Measurements from ENCODE around the gene ZFAND4. TPM values are rescaled to one million over a fixed set of nuclear protein-coding genes. Genes with fewer than 3 reads are reported as not detected.

The ZFAND4 gene
- total RNA-seq, 1 donor from 2014 or later: 7.7 TPM

DNA sequence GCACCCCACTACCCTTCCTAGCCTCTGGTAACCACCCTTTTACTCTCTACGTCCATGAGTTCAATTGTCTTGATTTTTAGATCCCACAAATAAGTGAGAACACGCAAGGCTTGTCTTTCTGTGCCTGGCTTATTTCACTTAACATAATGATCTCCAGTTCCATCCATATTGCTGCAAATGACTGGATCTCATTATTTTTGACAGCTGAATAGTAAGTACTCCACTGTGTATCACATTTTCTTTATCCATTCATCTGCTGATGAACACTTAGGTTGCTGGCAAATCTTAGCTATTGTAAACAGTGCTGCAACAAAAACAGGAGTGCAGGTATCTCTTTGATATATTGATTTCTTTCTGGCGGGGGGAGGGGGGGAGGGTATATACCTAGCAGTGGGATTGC is 106.2 kb downstream of the ZFAND4 start:
- no peak for DNase-seq (ENCODE audit: low spot score)
- intact Hi-C loops (cut with DNase I): no loop called here

Other genes with a start within 250 kb of the ZFAND4 start
- gene WASHC2C, start 54.5 kb upstream of the ZFAND4 start, total RNA-seq: 25.9 TPM
- gene AGAP4, start 174.7 kb upstream of the ZFAND4 start, total RNA-seq: 10.0 TPM

Measured in cardiac septum (tissue), 1 donor.